Left kidney (tissue), 8 donors: ENCODE measurements around the gene ZNF324. TPM values are rescaled to one million over a fixed set of nuclear protein-coding genes. Genes with fewer than 3 reads are reported as not detected.
"Not testable (repeated sequence)": the region's sequence is repeated elsewhere in the genome, so short reads cannot be mapped to it uniquely, and the experiment has no call there.

ENCODE experiments used
- DNase-seq: peaks from one replicate; pipeline ENCODE4 v3.0.0-alpha.2; 2013
- long read RNA-seq, 8 donors: transcript quantifications; one replicate each; lab custom pipeline, GENCODE V29; 2026
- polyA plus RNA-seq: library from polyadenylated mRNA; unstranded; fragments of 120-200 nt; gene quantifications from one replicate; pipeline ENCODE4 v1.2.1, GENCODE V29; 2013; ENCODE audit not compliant: insufficient read length

Gene ZNF324
- 9.1 TPM for polyA plus RNA-seq
- long read RNA-seq, donor 1, full-length matches to known transcripts, result 3 of 3 reads
- long read RNA-seq, donor 1, partial matches to known transcripts, result 0 of 3 reads
- long read RNA-seq, donor 1, other reads (novel, unspliced or antisense), result 0 of 3 reads
- long read RNA-seq, donor 2, partial matches to known transcripts, result 0 of 1 reads
- long read RNA-seq, donor 2, other reads (novel, unspliced or antisense), result 0 of 1 reads
- long read RNA-seq, donor 3, partial matches to known transcripts, result 0 of 2 reads
- long read RNA-seq, donor 3, other reads (novel, unspliced or antisense), result 0 of 2 reads
- long read RNA-seq, donor 4, result 0 reads
- long read RNA-seq, donor 5, partial matches to known transcripts, result 0 of 2 reads
- long read RNA-seq, donor 5, other reads (novel, unspliced or antisense), result 0 of 2 reads
- long read RNA-seq, donor 6, partial matches to known transcripts, result 0 of 1 reads
- long read RNA-seq, donor 6, other reads (novel, unspliced or antisense), result 0 of 1 reads
- long read RNA-seq, donor 7, partial matches to known transcripts, result 0 of 3 reads
- long read RNA-seq, donor 7, other reads (novel, unspliced or antisense), result 0 of 3 reads
- long read RNA-seq, donor 8, partial matches to known transcripts, result 6 of 7 reads
- long read RNA-seq, donor 8, other reads (novel, unspliced or antisense), result 0 of 7 reads

DNA sequence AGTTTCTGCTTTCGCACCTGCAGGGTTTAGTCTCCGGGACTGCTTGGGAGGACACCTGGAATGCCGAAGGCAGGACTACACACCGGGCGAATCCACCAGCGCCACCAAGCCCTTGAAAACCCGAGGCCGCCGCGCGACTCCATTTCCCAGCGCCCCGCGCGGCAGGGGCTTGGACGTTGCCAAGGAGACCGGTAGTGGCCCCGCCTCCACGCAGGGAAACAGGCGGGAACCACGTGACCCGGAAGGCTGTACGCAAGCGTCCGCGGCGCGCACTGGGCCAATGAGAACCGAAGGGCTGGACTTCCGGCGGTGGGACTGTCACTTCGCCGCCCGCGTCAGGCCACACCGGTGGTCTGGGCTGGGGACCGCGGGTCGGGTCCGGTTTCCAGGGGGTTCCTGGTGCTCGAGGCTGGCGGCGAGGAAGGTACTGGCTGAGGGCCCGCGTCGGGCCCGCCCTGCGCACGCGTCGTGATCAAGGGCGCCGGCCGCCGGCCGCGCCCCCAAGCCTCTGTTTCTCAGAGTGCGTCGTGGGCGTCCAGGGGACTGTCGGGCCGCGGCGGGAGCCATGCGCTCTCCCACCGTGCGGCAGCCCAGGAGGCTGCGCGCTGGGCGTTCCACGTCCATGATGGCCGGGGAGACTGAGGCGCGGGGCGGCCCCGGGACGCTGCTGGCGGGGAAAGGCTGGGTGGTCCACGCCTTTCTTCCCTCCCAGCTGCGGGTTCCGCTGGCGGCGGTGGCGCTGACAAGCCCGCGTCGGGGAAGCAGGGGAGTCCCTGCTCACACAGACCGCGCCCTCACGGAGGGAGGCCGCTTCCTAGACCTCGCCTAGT lies at the start of gene ZNF324:
TSS of gene ZNF324 (plus strand) at position 321 of the 830 bp plus-strand sequence. CDS start 2,106 bp downstream, outside the sequence.
- peak; percentile 98 for DNase-seq

DNA sequence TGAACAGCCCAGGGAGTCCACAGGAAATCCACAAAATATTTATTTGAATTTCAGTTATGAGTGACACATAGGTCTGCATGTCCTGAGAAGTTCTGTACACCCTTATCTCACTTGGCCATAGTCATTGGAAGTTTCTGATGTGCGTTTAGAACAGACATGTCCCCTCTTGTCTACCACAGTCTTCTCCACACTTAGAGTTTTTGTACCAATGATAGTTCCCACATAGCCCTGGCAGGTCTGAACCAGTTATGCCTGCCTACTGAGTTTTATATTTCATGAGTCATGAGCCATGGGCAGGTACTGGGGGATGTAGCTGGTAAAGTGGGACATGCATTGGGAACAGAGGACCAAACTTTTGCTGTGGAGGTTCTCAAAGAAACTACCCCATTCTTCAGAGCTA lies 38.3 kb upstream of the ZNF324 start:
- DNase-seq, result no peak

DNA sequence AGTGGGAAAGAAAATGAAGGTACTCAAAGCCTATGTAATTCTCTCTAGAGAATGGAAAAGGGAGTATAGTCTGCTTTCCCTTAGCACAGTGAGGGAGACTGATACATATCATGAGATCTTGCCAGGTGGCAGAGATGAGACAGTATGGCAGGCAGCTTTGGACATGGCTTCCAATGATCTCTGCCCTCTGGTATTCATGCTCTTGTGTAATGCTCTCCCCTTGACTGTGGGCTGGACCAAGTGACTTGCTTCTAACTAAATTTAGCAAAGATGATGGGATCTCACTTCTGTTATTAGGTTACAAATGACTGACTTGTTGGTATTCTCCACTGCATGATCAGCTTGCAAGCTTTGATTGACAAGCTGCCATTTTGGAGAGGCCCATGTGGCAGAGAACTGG lies 37.1 kb upstream of the ZNF324 start:
- DNase-seq, result no peak

DNA sequence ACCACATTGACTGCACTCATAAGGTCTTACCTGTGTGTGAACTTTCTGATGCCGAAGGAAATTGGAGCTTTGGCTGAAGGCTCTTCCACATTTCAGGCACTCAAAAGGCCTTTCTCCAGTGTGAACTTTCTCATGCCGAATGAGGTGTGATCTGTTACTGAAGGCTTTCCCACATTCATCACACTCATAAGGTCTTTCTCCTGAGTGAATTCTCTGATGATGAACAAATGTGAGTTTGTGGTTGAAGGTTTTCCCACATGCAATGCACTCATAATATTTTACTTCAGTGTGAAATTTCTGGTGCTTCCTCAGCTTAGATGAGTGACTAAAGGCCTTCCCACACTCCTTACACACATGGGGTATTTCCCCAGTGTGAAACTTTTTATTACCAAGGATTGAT lies 32.7 kb upstream of the ZNF324 start:
- no peak for DNase-seq

DNA sequence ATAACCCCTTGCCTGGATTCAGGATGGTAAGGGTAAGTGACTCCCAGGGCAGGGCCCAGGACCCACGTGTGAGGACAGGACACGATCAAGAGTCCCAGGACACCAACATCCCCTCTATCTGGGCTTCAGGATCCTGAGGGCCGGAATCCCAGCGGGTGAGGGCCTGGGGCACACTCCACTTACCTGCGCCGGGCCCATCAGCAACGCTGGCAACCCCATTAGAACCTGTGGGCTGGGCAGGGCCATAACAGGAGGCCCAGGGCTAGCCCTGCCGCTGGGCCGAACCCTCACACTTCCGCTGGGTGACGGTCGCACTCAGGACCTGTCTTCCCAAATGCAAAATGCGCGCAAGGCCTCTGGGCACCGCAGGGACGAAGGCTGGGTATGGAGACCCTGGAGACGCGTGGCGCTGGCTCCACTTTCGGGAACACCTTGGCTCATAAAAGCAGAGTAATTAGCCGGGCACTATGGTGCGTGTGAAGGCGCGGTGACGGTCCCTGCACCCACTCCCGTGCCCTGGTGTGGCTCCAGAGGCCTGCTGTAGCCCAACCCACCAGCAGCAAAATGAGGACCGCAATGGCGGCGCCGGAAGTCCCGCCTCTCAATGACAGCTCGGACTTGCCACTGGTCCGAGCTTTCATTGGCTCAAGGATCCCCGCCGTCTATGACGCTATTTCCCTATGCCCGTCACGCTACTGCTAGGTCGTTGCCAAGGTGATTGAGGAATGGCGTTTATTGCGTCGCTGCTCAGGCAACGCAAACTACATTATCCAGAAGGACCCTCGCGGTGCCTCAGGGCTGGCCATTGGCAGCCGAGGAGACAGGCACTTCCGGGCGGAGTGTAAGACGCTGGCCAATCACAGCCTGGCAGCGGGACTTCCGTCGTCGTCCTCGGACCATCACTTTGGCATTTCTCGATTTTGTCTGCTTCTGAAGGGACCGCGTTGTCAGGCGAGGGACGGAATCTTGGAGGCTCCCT lies 27.0 kb upstream of the ZNF324 start, which contains the start of gene ZNF132:
TSS of gene ZNF132 (minus strand) at position 578 of the 979 bp plus-strand sequence. CDS start at position 246, 332 bp downstream.
- peak; percentile 100 for DNase-seq

DNA sequence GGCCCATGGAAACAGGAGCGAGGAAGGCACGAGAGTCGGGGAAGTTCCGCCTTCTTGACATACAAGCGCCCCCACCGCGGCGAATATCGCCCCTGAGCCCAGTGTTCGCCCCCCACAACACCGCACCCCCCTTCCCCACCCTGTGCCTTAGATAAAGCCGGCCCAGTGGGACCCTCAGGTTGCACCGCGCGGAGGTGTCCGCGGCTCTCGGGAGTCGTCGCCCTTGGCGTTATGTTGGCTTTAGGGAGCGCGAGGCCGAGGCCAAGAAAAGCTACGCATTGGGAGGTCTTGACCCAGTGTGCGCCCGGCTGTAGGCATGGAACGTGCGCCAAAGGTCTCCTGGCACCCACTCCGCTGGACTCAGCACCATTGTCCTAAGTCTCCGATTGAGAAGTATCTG lies 26.3 kb upstream of the ZNF324 start:
- no peak for DNase-seq

DNA sequence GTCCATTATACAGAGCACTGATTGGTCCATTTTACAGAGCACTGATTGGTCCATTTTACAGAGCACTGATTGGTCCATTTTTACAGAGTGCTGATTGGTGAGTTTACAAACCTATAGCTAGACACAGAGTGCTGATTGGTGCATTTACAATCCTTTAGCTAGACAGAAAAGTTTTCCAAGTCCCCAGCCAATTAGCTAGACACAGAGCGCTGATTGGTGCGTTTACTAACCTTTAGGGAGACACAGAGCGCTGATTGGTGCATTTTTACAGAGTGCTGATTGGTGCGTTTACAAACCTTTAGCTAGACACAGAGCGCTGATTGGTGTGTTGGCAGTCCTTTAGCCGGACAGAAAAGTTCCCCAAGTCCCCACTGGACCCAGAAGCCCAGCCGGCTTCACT lies 23.9 kb upstream of the ZNF324 start:
- not testable (repeated sequence) for DNase-seq

DNA sequence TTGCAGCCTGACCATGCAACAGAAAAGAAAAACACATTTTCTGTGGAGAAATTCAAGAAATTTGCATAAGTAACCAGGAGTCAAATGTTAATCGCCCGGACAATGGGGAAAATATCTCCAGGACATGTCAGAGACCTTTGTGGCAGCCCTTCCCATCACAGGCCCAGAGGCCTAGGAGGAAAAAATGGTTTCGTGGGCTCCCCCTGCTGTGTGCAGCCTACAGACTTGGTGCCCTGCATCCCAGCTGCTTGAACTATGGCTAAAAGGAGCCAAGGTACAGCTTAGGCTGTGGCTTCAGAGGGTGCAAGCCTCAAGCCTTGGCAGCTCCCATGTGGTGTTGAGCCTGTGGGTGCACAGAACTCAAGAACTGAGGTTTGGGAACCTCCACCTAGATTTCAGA lies 18.0 kb upstream of the ZNF324 start:
- DNase-seq, result not testable (repeated sequence)

DNA sequence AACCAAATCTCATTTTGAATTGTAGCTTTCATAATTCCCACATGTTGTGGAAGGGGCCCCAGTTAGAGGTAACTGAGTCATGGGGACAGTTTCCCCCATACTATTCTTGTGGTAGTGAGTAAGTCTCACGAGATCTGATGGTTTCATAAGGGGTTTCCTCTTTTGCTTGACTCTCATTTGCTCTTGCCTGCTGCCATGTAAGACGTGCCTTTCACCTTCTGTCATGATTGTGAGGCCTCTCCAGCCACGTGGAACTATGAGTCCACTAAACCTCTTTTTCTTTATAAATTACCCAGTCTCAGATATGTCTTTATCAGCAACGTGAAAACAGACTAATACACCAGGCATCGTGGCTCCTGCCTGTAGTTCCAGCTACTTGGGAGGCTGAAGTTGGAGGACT lies 16.9 kb upstream of the ZNF324 start:
- DNase-seq, result not testable (repeated sequence)

DNA sequence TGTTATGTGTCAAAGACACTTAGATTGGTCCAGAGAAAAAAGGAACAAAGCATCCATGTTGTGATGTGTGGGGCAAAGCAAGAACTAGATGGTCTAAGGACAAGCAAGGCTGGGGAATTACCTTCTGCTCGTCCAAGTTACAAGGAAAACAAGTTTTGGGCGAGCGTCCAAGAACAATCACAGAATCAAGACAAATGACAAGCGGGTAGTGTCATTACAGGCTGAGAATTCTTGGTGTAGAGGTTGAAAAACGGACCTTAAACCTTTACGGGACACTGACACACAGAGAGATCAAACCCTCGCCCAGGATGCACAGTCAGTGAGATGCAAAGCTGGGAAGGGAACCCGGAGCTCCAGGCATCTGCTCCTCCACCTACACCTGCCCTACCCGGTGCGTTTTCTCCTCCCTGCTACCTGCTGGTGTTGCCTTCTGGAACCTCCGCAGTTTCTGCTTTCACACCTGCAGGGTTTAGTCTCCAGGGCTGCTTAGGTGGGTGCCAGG lies 16.0 kb upstream of the ZNF324 start:
- no peak for DNase-seq

DNA sequence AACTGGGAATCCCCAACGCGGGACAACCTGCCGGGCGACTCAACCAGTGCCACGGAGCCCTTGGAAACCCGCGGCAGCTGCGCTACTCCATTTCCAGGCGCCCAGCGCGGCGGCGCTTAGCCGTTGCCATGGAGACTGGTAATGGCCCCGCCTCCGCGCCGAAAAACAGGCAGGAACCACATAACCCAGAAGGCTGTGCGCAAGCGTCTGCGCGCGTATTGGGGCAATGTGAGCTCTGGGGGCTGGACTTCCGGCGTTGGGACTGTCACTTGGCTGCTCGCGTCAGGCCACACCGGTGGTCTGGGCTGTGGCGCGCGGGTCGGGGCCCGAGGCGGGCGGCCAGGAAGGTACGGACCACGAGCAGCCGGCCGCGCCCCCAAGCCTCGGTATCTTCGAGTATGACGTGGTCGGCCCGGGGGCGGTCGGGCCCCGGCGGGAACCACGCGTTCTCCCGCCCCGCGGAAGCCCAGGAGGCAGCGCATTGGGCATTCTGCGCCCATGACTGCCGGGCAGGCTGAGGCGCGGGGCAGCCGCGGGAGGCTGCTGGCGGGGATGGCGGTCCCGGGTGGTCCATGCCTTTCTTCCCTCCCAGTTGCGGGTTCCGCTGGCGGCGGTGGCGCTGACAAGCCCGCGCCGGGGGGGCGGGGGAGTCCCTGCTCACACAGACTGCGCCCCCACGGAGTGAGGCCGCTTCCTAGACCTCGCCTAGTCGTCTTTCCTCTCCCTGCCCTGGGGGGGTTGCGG lies 15.3 kb upstream of the ZNF324 start, which contains the start of gene ZNF324B:
TSS of gene ZNF324B (plus strand) at position 265 of the 744 bp plus-strand sequence. CDS start 2,080 bp downstream, outside the sequence.
- DNase-seq, result peak; percentile 96

DNA sequence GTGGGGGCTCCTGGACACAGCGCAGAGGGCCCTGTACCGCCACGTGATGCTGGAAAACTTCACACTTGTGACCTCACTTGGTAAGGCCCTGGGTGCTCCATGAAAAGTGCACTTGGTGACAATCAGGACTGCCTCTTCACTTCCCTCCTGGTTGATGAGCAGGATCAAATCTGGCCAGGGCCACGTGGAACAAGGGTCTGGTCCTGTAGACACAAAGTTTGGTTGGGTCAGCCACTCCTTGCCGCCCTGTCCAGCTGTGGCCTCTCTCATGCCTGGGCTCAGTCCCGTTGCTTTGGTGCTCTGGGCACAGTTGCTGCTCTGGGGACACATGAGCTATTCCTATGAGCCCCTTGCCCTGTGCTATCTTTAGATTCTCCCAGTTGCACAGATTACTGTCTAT lies 13.1 kb upstream of the ZNF324 start:
- DNase-seq, result no peak

DNA sequence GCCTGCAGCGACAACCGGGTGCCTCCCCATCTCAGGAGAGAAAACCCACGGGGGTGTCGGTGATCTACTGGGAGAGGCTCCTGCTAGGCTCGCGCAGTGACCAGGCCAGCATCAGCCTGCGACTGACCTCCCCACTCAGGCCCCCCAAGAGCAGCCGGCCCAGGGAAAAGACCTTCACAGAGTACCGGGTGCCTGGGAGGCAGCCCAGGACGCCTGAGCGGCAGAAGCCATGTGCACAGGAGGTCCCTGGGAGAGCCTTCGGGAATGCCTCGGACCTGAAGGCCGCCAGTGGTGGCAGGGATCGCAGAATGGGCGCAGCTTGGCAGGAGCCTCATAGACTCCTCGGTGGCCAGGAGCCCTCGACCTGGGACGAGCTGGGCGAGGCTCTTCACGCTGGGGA lies 11.6 kb upstream of the ZNF324 start:
- DNase-seq, result no peak

DNA sequence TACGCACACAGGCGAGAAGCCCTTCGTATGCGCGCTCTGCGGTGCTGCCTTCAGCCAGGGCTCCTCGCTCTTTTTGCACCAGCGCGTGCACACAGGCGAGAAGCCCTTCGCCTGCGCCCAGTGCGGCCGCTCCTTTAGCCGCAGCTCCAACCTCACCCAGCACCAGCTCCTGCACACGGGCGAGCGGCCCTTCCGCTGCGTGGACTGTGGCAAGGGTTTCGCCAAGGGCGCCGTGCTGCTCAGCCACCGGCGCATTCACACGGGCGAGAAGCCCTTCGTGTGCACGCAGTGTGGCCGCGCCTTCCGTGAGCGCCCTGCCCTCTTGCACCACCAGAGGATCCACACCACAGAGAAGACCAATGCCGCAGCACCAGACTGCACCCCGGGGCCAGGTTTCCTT lies 10.8 kb upstream of the ZNF324 start:
- DNase-seq, result no peak

DNA sequence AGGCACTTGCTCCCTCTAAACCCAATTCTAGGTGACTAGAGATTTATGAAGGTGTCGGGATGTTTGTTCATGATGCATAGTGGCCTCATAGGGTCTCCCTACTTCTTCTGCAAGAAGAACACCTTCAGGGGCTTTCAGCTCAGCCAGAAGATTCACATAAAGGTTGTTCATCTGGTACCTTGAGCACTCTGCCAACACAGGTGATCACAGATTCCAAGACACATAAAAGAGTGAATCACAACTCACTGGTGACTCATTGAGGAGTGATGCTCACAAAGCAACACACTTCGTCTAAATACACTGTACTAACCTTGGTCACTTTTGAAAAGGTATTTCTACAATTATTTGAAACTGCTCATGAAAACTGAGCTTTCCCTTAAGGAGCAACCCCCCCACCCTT lies 6.8 kb upstream of the ZNF324 start:
- no peak for DNase-seq

DNA sequence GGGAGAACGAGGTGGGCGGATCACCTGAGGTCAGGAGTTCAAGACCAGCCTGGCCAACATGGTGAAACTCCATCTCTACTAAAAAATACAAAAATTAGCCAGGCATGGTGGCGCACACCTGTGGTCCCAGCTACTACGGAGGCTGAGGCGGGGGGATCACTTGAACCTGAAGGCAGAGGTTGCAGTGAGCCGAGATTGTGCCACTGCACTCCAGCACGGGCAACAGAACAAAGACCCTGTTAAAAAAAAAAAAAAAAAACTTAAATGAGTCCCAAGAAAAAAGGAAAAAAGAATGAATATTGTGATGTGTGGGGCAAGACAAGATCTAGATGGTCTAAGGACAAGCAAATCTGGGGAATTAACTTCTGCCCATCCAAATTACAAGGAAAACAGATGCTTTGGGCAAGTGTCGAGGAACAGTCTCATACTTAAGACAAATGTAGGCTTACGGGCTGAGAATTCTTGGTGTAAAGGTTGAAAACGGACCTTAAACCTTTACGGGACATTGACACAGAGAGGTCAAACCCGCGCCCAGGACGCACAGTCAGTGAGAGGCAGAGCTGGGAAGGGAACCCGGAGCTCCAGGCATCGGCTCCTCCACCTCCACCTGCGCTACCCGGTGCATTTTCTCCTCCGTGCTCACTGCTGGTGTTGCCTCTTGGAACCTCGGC lies 656 bp upstream of the ZNF324 start:
- DNase-seq, result no peak

DNA sequence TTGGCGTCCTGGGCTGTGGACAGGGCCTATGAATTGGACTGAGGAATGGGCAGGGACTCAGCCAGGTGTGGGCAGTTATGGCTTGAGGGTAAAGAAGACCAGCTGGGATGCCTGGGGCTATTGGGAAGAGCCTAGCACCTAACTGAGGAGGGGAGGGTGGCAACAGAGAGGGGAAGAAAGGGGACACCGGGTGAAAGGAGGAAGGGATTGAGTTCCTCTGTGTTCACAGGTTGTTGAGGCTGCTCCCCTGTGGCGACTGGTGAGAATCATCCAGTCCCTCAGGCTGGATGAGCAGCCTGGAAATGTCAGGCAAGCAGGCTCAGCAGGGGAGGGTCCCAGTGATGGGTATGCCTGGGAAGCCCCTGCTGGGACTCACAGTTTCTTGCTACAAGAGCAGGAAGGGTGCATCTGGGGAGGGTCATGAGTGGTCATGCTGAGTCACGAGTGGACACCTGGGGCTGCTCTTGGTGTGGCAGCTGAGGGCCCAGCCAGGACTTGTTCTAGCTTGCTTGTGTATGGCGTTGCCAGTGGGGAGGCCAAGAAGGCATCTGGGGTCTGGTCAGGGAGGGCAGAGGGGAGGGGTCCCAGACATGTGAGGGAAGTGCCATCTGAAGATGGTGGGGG lies 1.4 kb downstream of the ZNF324 start:
- DNase-seq, result no peak

DNA sequence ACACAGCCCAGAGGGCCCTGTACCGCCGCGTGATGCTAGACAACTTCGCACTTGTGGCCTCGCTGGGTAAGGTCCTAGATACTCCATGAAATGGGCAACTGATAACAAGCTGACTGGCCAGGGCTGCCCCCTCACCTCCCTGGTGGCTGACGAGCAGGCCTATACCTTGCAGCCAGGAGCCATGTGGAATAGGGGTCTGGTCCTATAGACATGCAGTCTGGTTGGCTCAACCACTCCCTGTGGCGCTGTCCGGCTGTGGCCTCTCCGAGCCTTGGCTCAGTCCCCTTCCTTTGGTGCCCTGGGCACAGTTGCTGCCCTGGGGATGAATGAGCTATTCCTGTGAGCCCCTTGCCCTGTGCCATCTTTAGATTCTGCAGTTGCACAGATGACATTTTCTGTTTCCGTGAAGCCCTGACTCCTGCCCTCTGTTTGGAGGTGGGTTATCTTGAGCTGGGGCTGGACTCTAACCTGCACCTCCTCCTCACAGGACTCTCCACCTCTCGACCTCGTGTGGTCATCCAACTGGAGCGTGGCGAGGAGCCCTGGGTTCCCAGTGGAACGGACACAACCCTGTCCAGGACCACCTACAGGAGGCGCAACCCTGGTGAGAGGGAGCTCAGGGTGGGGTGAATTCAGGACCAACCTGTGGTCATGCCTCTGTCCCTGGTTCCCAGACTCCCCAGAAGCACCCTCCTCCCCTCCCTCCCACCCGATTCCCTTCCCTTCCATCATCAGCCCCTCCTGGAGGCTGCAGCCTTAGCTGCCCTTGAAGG lies 2.5 kb downstream of the ZNF324 start:
- DNase-seq, result no peak
